ENCODE results near the gene RBFOX1. TPM values are rescaled to one million over a fixed set of nuclear protein-coding genes. Genes with fewer than 3 reads are reported as not detected.

The RBFOX1 gene
- total RNA-seq, 2 donors from 2014 or later, result 9.2 to 11.2 TPM

GRCh38 chr16:7541026-7541425 is 208.4 kb downstream of the RBFOX1 start:
- no peak for ATAC-seq
- intact Hi-C loops (cut with DNase I, micrococcal nuclease), result no loop called here
- no peak for DNase-seq

GRCh38 chr16:7545251-7545650 is 212.6 kb downstream of the RBFOX1 start:
- intact Hi-C loops (cut with DNase I, micrococcal nuclease), result no loop called here
- no peak for ATAC-seq
- DNase-seq, result no peak

- intact Hi-C loops (cut with DNase I, micrococcal nuclease), result no loop called here
- no peak for ATAC-seq
- DNase-seq, result no peak
These were observed 214.3 kb downstream of the RBFOX1 start for GRCh38 chr16:7546948-7547347.

- intact Hi-C loops (cut with DNase I, micrococcal nuclease), result no loop called here
- no peak for ATAC-seq
- no peak for DNase-seq
These were observed 215.1 kb downstream of the RBFOX1 start for GRCh38 chr16:7547736-7548135.

- no peak for ATAC-seq
- no peak for DNase-seq
- intact Hi-C loops (cut with DNase I, micrococcal nuclease), result no loop called here
These were observed 216.2 kb downstream of the RBFOX1 start for GRCh38 chr16:7548796-7549318.

- intact Hi-C loops (cut with DNase I, micrococcal nuclease), result no loop called here
- DNase-seq (no peak), ATAC-seq (no peak)
These were observed 217.5 kb downstream of the RBFOX1 start for GRCh38 chr16:7550096-7550495.

GRCh38 chr16:7555459-7555858 is 222.8 kb downstream of the RBFOX1 start:
- no peak for DNase-seq

GRCh38 chr16:7561908-7562405 is 229.3 kb downstream of the RBFOX1 start:
- ATAC-seq (no peak), DNase-seq (no peak)
- intact Hi-C loops (cut with DNase I, micrococcal nuclease), result no loop called here

More at GRCh38 chr16:7555459-7555858, 222.8 kb downstream of the RBFOX1 start:
- intact Hi-C loops (cut with DNase I, micrococcal nuclease), result no loop called here
- no peak for ATAC-seq

- intact Hi-C loops (cut with DNase I, micrococcal nuclease), result no loop called here
- no peak for DNase-seq
- ATAC-seq, result no peak
These were observed 233.7 kb downstream of the RBFOX1 start for GRCh38 chr16:7566360-7566759.

GRCh38 chr16:7571366-7571765 is 238.7 kb downstream of the RBFOX1 start:
- ATAC-seq, result no peak
- DNase-seq, result no peak
- intact Hi-C loops (cut with DNase I, micrococcal nuclease), result no loop called here

GRCh38 chr16:7577588-7577987 is 244.9 kb downstream of the RBFOX1 start:
- ATAC-seq, result no peak
- intact Hi-C loops (cut with DNase I, micrococcal nuclease), result no loop called here
- no peak for DNase-seq

- no peak for DNase-seq
- ATAC-seq, result no peak
- intact Hi-C loops (cut with DNase I, micrococcal nuclease), result no loop called here
These were observed 246.8 kb downstream of the RBFOX1 start for GRCh38 chr16:7579454-7579853.

- ATAC-seq, result no peak
- DNase-seq, result no peak
- intact Hi-C loops (cut with DNase I, micrococcal nuclease), result no loop called here
These were observed 248.5 kb downstream of the RBFOX1 start for GRCh38 chr16:7581175-7581574.

- DNase-seq, result no peak
- intact Hi-C loops (cut with DNase I, micrococcal nuclease), result no loop called here
- no peak for ATAC-seq
These were observed 250.8 kb downstream of the RBFOX1 start for GRCh38 chr16:7583396-7583795.

- DNase-seq (no peak), ATAC-seq (no peak)
- intact Hi-C loops (cut with DNase I, micrococcal nuclease), result no loop called here
These were observed 251.9 kb downstream of the RBFOX1 start for GRCh38 chr16:7584561-7584960.

GRCh38 chr16:7585705-7586104 is 253.1 kb downstream of the RBFOX1 start:
- no peak for ATAC-seq
- intact Hi-C loops (cut with DNase I, micrococcal nuclease), result no loop called here
- DNase-seq, result no peak

GRCh38 chr16:7590934-7591333 is 258.3 kb downstream of the RBFOX1 start:
- DNase-seq, result no peak
- ATAC-seq, result no peak

GRCh38 chr16:7596308-7596707 is 263.7 kb downstream of the RBFOX1 start:
- DNase-seq, result no peak
- intact Hi-C loops (cut with DNase I, micrococcal nuclease), result loop anchor here in 1 of 2 donors (10.0 kb wide), 1 partner anchor 62 kb away; no protein-coding TSS in a partner anchor

More at GRCh38 chr16:7590934-7591333, 258.3 kb downstream of the RBFOX1 start:
- intact Hi-C loops (cut with DNase I, micrococcal nuclease), result loop anchor here in 1 of 2 donors (10.0 kb wide), 1 partner anchor 56 kb away; no protein-coding TSS in a partner anchor

GRCh38 chr16:7597677-7598076 is 265.0 kb downstream of the RBFOX1 start:
- intact Hi-C loops (cut with DNase I, micrococcal nuclease), result loop anchor here in 1 of 2 donors (10.0 kb wide), 1 partner anchor 63 kb away; no protein-coding TSS in a partner anchor
- no peak for ATAC-seq
- no peak for DNase-seq

More at GRCh38 chr16:7596308-7596707, 263.7 kb downstream of the RBFOX1 start:
- ATAC-seq, result no peak

- ATAC-seq, result no peak
- intact Hi-C loops (cut with DNase I, micrococcal nuclease), result no loop called here
These were observed 268.5 kb downstream of the RBFOX1 start for GRCh38 chr16:7601100-7601499.

More at GRCh38 chr16:7601100-7601499, 268.5 kb downstream of the RBFOX1 start:
- DNase-seq, result no peak
